SK-N-SH (cell line): ENCODE measurements around the gene KLHDC9. TPM values are rescaled to one million over a fixed set of nuclear protein-coding genes. Genes with fewer than 3 reads are reported as not detected.

Source experiments
- CTCF ChIA-PET: fragments of 300-600, 350-600 bp; formaldehyde crosslinking; extraction: SDS; loops from one replicate; lab custom pipeline; 2021; lab: Yijun Ruan, JAX
- POLR2A ChIA-PET: fragments of 350-600 bp; sonication (Branson Sonifier 250); formaldehyde crosslinking; extraction: SDS; loops from one replicate; lab custom pipeline; 2020; ENCODE audit warnings: antibody characterized with exemption, inconsistent platforms; lab: Yijun Ruan, JAX
- DNase-seq: peaks from one replicate; pipeline ENCODE4 v3.0.0; 2012
- H2AFZ ChIP-seq: fragments of 200-600 bp; sonication (generic); 2 replicates; pipeline ENCODE4 v1.8.1; 2016; ENCODE audit warnings: antibody characterized with exemption, mild to moderate bottlenecking, low read depth
- H3F3A ChIP-seq: fragments of 200-600 bp; sonication (generic); replicated peaks from 2 replicates; pipeline ENCODE3; 2016; ENCODE audit warnings: antibody characterized with exemption, mild to moderate bottlenecking; ENCODE audit not compliant: insufficient read depth
- H3K27ac ChIP-seq, 2 experiments: fragments of 200-500 bp in 1 of 2; fragments of 200-600 bp in 1 of 2; sonication (Bioruptor generic) in 1 of 2; sonication (generic), shearing (Covaris generic) in 1 of 2; 2 replicates each; pipeline versions ENCODE4 v1.5.1 to v1.6.1; 2014 to 2016; ENCODE audit warnings: low read depth in 2 of 2, inconsistent platforms in 1 of 2, low read length in 1 of 2, mild to moderate bottlenecking in 1 of 2, mixed read lengths in 1 of 2
- H3K27me3 ChIP-seq: fragments of 200-600 bp; sonication (generic), shearing (Covaris generic); 2 replicates; pipeline ENCODE4 v1.6.1; 2016; ENCODE audit warnings: mixed run types; ENCODE audit not compliant: insufficient read depth
- H3K36me3 ChIP-seq, 2 experiments: fragments of 200-500 bp in 1 of 2; fragments of 200-600 bp in 1 of 2; sonication (Bioruptor generic) in 1 of 2; sonication (generic) in 1 of 2; replicated peaks in 1 of 2; 2 replicates each; pipeline versions ENCODE3 to v1.5.1; 2014 to 2016; ENCODE audit warnings: low read length in 1 of 2, mild to moderate bottlenecking in 1 of 2; ENCODE audit not compliant: insufficient read depth in 2 of 2, control insufficient read depth in 1 of 2
- H3K4me1 ChIP-seq, 2 experiments: fragments of 200-500 bp in 1 of 2; fragments of 200-600 bp in 1 of 2; sonication (Bioruptor generic) in 1 of 2; sonication (generic), shearing (Covaris generic) in 1 of 2; 2 replicates each; pipeline versions ENCODE4 v1.5.1 to v1.6.1; 2014 to 2016; ENCODE audit warnings: low read depth in 1 of 2, low read length in 1 of 2, mixed run types in 1 of 2; ENCODE audit not compliant: insufficient read depth in 2 of 2, control insufficient read depth in 1 of 2
- H3K4me2 ChIP-seq: fragments of 200-600 bp; sonication (generic), shearing (Covaris generic); 2 replicates; pipeline ENCODE4 v1.6.1; 2017; ENCODE audit warnings: mixed run types
- H3K4me3 ChIP-seq, 2 experiments: fragments of 200-500 bp in 1 of 2; fragments of 200-600 bp in 1 of 2; sonication (Bioruptor generic) in 1 of 2; sonication (generic), shearing (Covaris generic) in 1 of 2; 2 replicates each; pipeline versions ENCODE4 v1.5.1 to v1.8.1; 2014 to 2016; ENCODE audit warnings: low read depth in 2 of 2, inconsistent platforms in 1 of 2, low read length in 1 of 2, mild to moderate bottlenecking in 1 of 2, mixed read lengths in 1 of 2, moderate library complexity in 1 of 2
- H3K79me2 ChIP-seq: fragments of 200-600 bp; sonication (generic); 2 replicates; pipeline ENCODE4 v1.8.1; 2017; ENCODE audit warnings: mild to moderate bottlenecking; ENCODE audit not compliant: insufficient read depth
- H3K9ac ChIP-seq: fragments of 200-600 bp; sonication (generic); 2 replicates; pipeline ENCODE4 v1.6.1; 2017; ENCODE audit warnings: mixed run types
- H3K9me2 ChIP-seq: fragments of 200-600 bp; sonication (generic); 2 replicates; pipeline ENCODE4 v1.6.1; 2017; ENCODE audit warnings: mixed run types
- H3K9me3 ChIP-seq: fragments of 200-600 bp; sonication (generic); 2 replicates; pipeline ENCODE4 v1.6.1; 2017; ENCODE audit warnings: mixed run types, mild to moderate bottlenecking, moderate library complexity
- H4K20me1 ChIP-seq: fragments of 200-600 bp; sonication (generic); 2 replicates; pipeline ENCODE4 v1.6.1; 2017; ENCODE audit warnings: mild to moderate bottlenecking, mixed run types; ENCODE audit not compliant: insufficient read depth
- CHD2 ChIP-seq: fragments of 150-350 bp; IDR thresholded peaks from 2 replicates; pipeline ENCODE4 v1.6.1; 2018; ENCODE audit warnings: low read length; ENCODE audit not compliant: partially characterized antibody
- ELF1 ChIP-seq: IDR thresholded peaks from 2 replicates; pipeline ENCODE4 v1.4.0; 2012
- FOSL2 ChIP-seq: IDR thresholded peaks from 2 replicates; pipeline ENCODE4 v1.4.0; 2012; ENCODE audit warnings: low read depth, mild to moderate bottlenecking, moderate library complexity, borderline replicate concordance
- FOXJ3 ChIP-seq: sonication (generic); formaldehyde crosslinking; IDR thresholded peaks from 2 replicates; pipeline ENCODE4 v1.5.1; 2020; ENCODE audit warnings: mild to moderate bottlenecking, missing genetic modification reagents
- FOXM1 ChIP-seq: IDR thresholded peaks from 2 replicates; pipeline ENCODE4 v1.4.0; 2012; ENCODE audit warnings: low read depth, mild to moderate bottlenecking
- GABPA ChIP-seq: IDR thresholded peaks from 2 replicates; pipeline ENCODE4 v1.4.0; 2012; ENCODE audit warnings: low read depth, mild to moderate bottlenecking
- MEF2A ChIP-seq: IDR thresholded peaks from 2 replicates; pipeline ENCODE4 v1.4.0; 2012; ENCODE audit warnings: low read depth, borderline replicate concordance
- NFIC ChIP-seq: IDR thresholded peaks from 2 replicates; pipeline ENCODE4 v1.4.0; 2012; ENCODE audit warnings: borderline replicate concordance
- POLR2AphosphoS5 ChIP-seq: IDR thresholded peaks from 2 replicates; pipeline ENCODE4 v1.6.1; 2012; ENCODE audit warnings: low read depth, low read length
- RAD21 ChIP-seq: IDR thresholded peaks from 2 replicates; pipeline ENCODE4 v1.6.1; 2012; ENCODE audit warnings: mild to moderate bottlenecking, low read length
- RFX5 ChIP-seq: IDR thresholded peaks from 2 replicates; pipeline ENCODE4 v1.6.1; 2012; ENCODE audit warnings: mild to moderate bottlenecking, improper control_type of control experiment, low read length
- RXRA ChIP-seq: IDR thresholded peaks from 2 replicates; pipeline ENCODE4 v1.4.0; 2012; ENCODE audit warnings: low read depth, mild to moderate bottlenecking, borderline replicate concordance
- YY1 ChIP-seq: IDR thresholded peaks from 2 replicates; pipeline ENCODE4 v1.4.0; 2012; ENCODE audit warnings: low read depth, mild to moderate bottlenecking
- WGBS: methylation state at CpG from one replicate; pipeline ENCODE4 v1.1.6; 2017; ENCODE audit warnings: low lambda C conversion rate; 5-methylcytosine and 5-hydroxymethylcytosine counted together
- polyA plus RNA-seq, 3 experiments: library from polyadenylated mRNA; depleted of rRNA; stranded (reverse); fragments of >200 nt; gene quantifications; 2 replicates each; pipeline ENCODE4 v1.2.3, GENCODE V29; 2012
- TF ChIP-seq, protein P1 (sequence below): fragments of 150-350 bp; IDR thresholded peaks from 2 replicates; pipeline ENCODE4 v1.6.1; 2017; ENCODE audit warnings: antibody characterized with exemption, low read length, low read depth, borderline replicate concordance
- TF ChIP-seq, protein P2 (sequence below): fragments of 200-600 bp; sonication (generic); IDR thresholded peaks from 2 replicates; pipeline ENCODE4 v1.6.1; 2017; ENCODE audit warnings: antibody characterized with exemption, mild to moderate bottlenecking, moderate library complexity
- TF ChIP-seq, protein P3 (sequence below): IDR thresholded peaks from 2 replicates; pipeline ENCODE4 v1.4.0; 2012; ENCODE audit warnings: low read depth, borderline replicate concordance
- TF ChIP-seq, protein P4 (sequence below): IDR thresholded peaks from 2 replicates; pipeline ENCODE4; 2012
- TF ChIP-seq, protein P5 (sequence below): IDR thresholded peaks from 2 replicates; pipeline ENCODE4 v1.4.0; 2012; ENCODE audit warnings: low read depth, borderline replicate concordance
- TF ChIP-seq, protein P6 (sequence below): fragments of 150-350 bp; IDR thresholded peaks from 2 replicates; pipeline ENCODE4 v1.6.1; 2016; ENCODE audit warnings: mild to moderate bottlenecking, low read depth, low read length
- TF ChIP-seq, protein P7 (sequence below): IDR thresholded peaks from 2 replicates; pipeline ENCODE4 v1.4.0; 2012; ENCODE audit warnings: low read depth

Gene KLHDC9
- polyA plus RNA-seq, 1 of the 3 experiments (the other 2 are of a cell fraction): 4.7 TPM

DNA sequence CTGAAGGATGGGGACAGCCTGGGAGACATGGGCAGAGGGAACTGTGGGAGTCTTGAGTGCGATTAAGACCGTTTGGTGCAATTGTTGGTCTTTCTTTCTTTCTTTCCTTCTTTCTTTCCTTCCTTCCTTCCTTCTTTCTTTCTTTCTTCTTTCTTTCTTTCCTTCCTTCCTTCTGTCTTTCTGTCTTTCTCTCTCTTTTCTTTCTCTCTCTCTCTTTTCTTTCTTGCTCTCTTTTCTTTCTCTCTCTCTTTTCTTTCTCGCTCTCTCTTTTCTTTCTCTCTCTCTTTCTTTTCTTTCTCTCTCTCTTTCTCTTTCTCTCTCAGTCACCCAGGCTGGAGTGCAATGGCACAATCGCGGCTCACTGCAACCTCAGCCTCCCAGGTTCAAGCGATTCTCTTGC lies 2.9 kb upstream of the KLHDC9 start:
- no peaks in the 10 kb centered on the region for H3K27me3 ChIP-seq
- H4K20me1 ChIP-seq: no peaks in the 10 kb centered on the region
- DNase-seq: no peak
- peaks cover 4 to 12% of the 10 kb centered on the region in 2 experiments for H3K36me3 ChIP-seq
- no peak overlapping the region for H3K4me3 ChIP-seq
- no peak for TF ChIP-seq RFX5
- TF ChIP-seq YY1: no peak
- TF ChIP-seq CHD2: no peak
- no peak for TF ChIP-seq ELF1
- TF ChIP-seq, protein P1, sequence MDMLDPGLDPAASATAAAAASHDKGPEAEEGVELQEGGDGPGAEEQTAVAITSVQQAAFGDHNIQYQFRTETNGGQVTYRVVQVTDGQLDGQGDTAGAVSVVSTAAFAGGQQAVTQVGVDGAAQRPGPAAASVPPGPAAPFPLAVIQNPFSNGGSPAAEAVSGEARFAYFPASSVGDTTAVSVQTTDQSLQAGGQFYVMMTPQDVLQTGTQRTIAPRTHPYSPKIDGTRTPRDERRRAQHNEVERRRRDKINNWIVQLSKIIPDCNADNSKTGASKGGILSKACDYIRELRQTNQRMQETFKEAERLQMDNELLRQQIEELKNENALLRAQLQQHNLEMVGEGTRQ: no peak
- no peak for TF ChIP-seq MEF2A
- TF ChIP-seq, all 33 proteins: peak for 0
- WGBS: 73% methylated on average over 6 of the region's 6 CpGs
- ChIA-PET CTCF (interaction anchor here (4.0 to 8.2 kb wide), 2 partner anchors 17 to 105 kb away, joined by 21 to 198 read pairs; partner anchors contain the start of genes ARHGAP30 and NECTIN4), POLR2A (no interaction called here)
- Histone ChIP-seq H3K79me2 (no peaks in the 10 kb centered on the region), H3K4me1 (peaks cover 6 to 7% of the 10 kb centered on the region in 2 experiments; a peak in 1 of 4 replicates), H3K27ac (no peak overlapping the region), H3K9me3 (no peaks in the 10 kb centered on the region), H3K4me2 (no peak overlapping the region), H3F3A (peaks cover 19% of the 10 kb centered on the region), H2AFZ (no peak overlapping the region), H3K9ac (no peak overlapping the region), H3K9me2 (no peaks in the 10 kb centered on the region)

DNA sequence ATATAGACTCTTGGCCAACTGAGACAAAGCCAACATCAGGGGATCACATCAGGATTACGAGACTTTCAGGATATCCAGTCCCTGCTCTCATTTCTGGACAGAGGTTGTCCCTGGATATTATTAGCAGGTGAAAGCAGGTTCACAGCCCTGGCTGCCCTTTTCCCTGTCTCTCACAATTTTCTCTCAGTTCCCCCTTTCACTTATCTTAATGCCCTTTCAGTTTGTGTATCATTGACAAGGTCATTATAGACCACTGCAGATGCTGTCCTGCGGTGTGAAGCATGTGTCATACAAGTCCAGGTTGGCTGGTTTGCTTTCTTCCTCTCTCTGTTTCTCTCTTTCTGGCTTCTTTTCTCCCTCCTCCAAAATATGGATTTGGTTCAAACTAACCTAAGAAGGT lies 2.1 kb upstream of the KLHDC9 start:
- no peaks in the 10 kb centered on the region for H3K27me3 ChIP-seq
- no peak overlapping the region for H3K4me2 ChIP-seq
- H3K9ac ChIP-seq: no peak overlapping the region
- H3K4me3 ChIP-seq: no peak overlapping the region
- H3K9me3 ChIP-seq: no peaks in the 10 kb centered on the region
- peaks cover 10 to 17% of the 10 kb centered on the region in 2 experiments for H3K36me3 ChIP-seq
- CTCF ChIA-PET: interaction anchor here (1.5 to 8.2 kb wide), 7 partner anchors 18 to 106 kb away, joined by 5 to 198 read pairs (median 26); partner anchors contain the start of genes ARHGAP30, DEDD, NECTIN4 and TSTD1
- H3K9me2 ChIP-seq: no peaks in the 10 kb centered on the region
- DNase-seq: no peak
- no peak overlapping the region for H2AFZ ChIP-seq
- no peak overlapping the region for H3K27ac ChIP-seq
- WGBS: 88% methylated on average over 2 of the region's 2 CpGs
- peaks cover 24% of the 10 kb centered on the region for H3F3A ChIP-seq
- POLR2A ChIA-PET: interaction anchor here (0.6 to 0.8 kb wide), 2 partner anchors 22 to 933 kb away, joined by 3 read pairs; partner anchors contain the start of genes NIT1 and PFDN2
- H3K4me1 ChIP-seq: peaks cover 6 to 7% of the 10 kb centered on the region in 2 experiments; a peak in 1 of 4 replicates
- no peaks in the 10 kb centered on the region for H4K20me1 ChIP-seq
- no peaks in the 10 kb centered on the region for H3K79me2 ChIP-seq
- TF ChIP-seq, protein P2, sequence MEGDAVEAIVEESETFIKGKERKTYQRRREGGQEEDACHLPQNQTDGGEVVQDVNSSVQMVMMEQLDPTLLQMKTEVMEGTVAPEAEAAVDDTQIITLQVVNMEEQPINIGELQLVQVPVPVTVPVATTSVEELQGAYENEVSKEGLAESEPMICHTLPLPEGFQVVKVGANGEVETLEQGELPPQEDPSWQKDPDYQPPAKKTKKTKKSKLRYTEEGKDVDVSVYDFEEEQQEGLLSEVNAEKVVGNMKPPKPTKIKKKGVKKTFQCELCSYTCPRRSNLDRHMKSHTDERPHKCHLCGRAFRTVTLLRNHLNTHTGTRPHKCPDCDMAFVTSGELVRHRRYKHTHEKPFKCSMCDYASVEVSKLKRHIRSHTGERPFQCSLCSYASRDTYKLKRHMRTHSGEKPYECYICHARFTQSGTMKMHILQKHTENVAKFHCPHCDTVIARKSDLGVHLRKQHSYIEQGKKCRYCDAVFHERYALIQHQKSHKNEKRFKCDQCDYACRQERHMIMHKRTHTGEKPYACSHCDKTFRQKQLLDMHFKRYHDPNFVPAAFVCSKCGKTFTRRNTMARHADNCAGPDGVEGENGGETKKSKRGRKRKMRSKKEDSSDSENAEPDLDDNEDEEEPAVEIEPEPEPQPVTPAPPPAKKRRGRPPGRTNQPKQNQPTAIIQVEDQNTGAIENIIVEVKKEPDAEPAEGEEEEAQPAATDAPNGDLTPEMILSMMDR: no peak
- TF ChIP-seq RXRA (no peak), MEF2A (no peak), FOXM1 (no peak), FOXJ3 (no peak), NFIC (no peak), POLR2AphosphoS5 (no peak), GABPA (no peak), RAD21 (no peak), FOSL2 (no peak)
- TF ChIP-seq, protein P3, sequence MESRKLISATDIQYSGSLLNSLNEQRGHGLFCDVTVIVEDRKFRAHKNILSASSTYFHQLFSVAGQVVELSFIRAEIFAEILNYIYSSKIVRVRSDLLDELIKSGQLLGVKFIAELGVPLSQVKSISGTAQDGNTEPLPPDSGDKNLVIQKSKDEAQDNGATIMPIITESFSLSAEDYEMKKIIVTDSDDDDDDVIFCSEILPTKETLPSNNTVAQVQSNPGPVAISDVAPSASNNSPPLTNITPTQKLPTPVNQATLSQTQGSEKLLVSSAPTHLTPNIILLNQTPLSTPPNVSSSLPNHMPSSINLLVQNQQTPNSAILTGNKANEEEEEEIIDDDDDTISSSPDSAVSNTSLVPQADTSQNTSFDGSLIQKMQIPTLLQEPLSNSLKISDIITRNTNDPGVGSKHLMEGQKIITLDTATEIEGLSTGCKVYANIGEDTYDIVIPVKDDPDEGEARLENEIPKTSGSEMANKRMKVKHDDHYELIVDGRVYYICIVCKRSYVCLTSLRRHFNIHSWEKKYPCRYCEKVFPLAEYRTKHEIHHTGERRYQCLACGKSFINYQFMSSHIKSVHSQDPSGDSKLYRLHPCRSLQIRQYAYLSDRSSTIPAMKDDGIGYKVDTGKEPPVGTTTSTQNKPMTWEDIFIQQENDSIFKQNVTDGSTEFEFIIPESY: no peak
- TF ChIP-seq, protein P4, sequence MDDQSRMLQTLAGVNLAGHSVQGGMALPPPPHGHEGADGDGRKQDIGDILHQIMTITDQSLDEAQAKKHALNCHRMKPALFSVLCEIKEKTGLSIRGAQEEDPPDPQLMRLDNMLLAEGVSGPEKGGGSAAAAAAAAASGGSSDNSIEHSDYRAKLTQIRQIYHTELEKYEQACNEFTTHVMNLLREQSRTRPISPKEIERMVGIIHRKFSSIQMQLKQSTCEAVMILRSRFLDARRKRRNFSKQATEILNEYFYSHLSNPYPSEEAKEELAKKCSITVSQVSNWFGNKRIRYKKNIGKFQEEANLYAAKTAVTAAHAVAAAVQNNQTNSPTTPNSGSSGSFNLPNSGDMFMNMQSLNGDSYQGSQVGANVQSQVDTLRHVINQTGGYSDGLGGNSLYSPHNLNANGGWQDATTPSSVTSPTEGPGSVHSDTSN: no peak
- TF ChIP-seq, protein P5, sequence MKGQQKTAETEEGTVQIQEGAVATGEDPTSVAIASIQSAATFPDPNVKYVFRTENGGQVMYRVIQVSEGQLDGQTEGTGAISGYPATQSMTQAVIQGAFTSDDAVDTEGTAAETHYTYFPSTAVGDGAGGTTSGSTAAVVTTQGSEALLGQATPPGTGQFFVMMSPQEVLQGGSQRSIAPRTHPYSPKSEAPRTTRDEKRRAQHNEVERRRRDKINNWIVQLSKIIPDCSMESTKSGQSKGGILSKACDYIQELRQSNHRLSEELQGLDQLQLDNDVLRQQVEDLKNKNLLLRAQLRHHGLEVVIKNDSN: no peak
- TF ChIP-seq, protein P6, sequence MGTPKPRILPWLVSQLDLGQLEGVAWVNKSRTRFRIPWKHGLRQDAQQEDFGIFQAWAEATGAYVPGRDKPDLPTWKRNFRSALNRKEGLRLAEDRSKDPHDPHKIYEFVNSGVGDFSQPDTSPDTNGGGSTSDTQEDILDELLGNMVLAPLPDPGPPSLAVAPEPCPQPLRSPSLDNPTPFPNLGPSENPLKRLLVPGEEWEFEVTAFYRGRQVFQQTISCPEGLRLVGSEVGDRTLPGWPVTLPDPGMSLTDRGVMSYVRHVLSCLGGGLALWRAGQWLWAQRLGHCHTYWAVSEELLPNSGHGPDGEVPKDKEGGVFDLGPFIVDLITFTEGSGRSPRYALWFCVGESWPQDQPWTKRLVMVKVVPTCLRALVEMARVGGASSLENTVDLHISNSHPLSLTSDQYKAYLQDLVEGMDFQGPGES: no peak
- TF ChIP-seq, protein P7, sequence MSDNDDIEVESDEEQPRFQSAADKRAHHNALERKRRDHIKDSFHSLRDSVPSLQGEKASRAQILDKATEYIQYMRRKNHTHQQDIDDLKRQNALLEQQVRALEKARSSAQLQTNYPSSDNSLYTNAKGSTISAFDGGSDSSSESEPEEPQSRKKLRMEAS: no peak
